Stimulated activated CD4-positive, alpha-beta T cell treated with anti-CD3 and anti-CD28 coated beads, Interleukin-2, amount 100 ng/mL, for 24 hours (primary cell): ENCODE results near the gene FGD2.

Experiments used
- DNase-seq, 2 donors: peaks; one replicate each; pipeline ENCODE4 v3.0.0-alpha.2; 2020

FGD2 gene

DNA sequence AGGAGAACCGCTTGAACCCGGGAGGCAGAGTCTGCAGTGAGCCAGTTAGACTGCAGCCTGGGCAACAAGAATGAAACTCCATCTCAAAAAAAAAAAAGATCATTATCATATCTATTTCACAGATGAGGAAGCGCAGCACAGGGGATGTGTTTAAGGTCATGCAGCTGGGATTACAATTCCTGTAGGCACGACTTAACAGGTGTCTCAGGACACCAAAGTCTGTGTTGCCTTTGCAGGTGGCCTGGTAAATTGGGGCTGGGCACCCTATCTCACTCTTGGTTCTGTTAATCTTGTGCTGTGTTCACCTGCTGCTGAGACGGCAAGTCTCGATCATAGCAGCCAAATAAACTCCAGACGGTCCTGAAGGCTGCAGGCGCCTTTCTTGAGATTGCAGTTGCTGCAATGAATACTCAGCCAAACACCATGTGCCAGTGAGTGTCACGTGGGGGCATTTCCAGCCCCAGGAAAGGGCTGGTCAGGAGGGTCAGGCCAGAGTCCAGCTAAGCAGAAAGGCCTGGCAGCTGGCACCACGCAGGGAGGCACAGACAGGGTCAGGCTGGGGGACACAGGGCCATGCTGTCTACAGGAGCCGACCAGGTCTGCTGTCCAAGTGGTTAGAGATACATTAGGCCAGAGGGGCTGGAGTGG is 55.8 kb downstream of the FGD2 start:
- DNase-seq: no peak

DNA sequence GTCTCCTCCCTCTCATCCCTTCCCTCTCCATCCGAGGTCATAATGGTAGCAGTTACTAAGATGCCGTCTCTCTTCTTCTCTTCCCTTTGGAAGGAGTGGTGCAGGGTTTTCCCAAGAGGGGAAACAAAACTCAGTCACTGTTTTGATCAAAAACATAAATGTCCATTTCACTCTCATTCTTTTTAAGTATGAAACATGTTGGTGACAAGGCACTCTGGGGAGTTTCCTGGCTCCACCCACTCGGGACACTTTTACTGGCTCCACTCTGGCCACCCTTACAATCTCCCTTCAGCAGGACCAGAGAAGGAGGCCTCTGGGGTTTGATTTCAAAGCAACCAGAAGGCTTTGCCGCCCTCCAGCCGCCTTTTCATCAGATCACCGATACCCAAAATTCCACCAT is 57.0 kb downstream of the FGD2 start:
- no peak for DNase-seq

DNA sequence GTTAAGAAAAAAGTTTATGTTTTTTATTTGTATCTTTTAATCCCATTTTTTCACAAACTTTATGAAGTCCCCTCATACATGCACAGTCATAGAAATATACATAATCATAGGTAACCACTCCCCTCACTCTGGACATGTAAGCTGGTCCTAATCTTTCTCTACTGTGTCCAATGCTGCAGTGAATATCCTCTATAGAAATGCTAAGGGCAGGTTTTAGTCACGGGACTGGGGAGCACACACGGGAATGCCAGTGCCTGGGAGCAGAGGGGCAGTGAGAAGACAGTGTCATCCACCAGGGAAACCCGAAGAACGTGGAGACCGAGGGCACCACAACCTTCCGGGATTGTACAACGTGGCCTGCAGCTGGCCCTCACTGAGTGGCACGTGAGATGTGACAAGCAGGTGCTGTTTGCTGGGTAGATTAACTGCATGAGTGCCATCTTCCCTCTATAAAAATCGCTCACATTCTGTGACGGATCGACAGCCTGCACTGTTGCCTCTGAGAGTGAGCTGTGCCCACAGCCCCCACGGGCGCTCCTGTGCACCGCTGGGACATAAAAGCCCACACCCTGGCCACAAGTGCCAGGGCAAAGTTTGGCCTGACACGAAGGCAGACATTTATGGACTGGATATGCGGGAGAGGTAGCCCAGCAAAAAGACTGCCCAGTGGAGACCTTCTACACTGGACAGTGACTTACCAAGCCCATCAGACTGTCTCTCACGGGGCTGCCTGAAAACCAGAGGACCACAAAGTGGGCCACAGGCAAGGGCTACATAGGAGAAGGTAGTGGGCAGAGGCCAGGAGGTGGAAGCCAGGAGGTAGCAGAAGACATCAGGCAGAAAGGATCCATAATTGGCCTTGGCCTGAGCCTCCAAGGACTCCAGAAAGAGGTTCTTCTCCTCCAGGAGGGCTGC is 63.2 kb downstream of the FGD2 start:
- DNase-seq: no peak

DNA sequence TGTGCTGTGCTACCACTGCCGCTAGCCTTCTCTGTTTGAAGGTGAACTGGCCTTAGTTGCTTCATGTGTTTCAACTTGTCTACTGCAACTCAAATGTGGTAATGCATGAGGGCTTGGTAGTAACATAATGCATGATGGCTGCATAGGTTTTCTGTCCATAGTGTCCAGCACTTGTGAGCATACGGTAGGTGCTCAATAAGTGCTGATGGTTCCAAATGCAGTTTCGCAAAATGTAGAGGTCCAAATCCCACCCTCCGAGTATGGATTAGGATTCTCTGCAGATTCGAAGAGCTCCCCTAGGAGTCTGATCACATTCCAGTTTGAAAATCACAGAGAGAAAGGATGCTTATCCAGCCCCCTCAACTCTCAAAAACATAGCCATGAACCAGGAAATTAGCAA is 64.2 kb downstream of the FGD2 start:
- DNase-seq: no peak

DNA sequence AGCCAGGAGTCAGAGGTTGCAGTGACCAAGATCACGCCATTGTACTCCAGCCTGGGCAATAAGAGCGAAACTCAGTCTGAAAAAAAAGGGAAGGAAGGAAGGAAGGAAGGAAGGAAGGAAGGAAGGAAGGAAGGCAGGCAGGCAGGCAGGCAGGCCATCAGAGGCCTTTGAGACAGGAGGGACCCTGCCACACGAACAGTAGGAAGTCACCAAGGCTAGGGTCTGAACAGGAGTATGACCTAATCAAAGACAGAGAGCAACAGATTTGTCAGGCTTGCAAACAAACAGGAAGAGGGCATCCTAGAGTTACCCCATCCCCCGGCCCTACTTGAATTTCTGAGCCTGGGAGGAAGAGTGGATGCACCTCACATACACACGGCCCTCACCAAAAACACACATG is 67.1 kb downstream of the FGD2 start:
- DNase-seq: no peak

DNA sequence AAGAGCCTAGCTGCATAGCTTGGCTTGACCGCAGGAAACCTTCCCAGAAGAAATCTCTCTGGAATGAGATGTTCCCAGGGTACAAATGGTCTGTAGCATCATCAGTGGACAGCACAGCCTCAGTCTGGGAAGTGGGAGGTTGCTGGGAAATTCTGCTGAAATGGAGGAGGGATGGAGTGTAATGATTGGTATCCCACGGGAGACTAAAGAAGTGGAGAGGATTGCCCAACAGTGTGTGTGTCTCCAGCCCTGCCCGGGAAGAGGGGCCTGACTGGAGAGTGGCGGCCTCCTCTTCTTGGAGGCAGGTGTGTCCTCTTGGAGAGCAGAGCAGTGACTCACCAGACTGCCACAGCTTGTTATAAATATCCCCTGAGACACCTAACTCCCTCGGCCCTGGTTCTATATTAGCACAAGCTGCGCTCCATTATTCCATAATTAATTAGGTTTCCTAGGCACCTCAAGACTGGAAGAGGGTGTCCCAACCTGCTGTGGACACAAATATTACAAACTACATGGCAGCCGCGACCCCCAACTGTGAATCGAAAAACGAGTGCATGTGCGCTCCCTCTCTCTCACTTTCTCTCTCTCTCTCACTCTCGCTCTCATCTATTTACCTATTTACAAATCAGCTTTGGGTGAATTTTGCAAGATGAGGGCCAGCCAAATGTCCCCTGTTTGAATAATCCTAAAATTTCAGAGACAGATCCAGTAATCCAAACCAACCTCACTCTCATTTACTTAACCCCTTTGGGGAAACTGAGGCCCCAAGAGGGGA is 68.8 kb downstream of the FGD2 start:
- DNase-seq: no peak

DNA sequence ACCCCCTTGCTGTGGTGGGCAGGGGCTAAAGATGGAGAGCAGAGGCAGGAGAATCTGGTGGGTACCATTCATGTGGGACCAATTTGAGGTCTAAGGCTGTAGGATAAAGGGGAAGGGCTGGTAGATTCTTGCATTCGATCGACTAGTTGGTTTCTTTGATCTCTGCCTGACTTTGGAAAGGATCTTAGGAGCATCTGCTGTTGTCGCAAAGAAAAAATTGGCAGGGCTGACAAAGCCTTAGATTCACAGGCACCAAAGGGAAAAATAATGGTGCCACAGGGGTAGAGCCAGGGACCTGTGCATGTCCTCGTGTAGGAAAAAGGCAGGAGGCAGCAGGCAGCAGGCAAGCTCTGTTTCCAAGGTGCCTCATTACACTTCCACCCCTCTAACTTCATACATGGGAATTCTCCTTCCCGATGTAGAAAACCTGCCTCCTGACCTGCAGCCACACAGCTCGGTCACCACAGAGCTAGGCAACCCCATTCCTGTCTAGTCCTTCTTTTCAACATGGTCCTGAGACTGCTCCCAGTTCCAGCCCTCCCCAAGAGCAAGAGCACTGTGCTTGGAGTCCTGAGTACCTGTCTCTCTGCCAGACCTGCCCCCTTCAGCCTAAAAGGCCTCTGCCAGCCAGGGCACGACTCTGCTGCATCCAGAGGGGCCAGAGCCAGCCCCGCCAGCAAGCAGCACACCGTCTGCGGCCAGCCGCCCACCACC is 71.9 kb downstream of the FGD2 start:
- no peak for DNase-seq

DNA sequence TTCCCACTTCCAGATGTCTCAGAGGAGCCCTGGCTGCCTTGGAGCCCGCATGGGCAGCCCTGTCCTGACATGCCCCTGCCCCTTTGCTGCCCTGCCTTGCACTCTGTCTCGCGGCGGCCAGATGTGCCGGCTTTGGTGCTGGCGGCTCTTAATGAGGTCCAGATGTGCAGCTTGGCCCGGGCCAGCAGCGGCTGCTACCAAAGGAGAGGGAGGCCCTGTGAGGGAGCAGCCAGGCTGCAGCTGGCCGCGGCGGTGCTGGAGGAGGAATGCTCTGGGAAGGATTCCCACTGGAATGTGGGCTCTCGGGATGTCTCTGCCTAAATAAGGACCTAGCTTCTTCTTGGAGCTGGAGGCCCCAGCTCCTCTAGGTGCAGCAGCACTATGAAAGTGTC is 72.4 kb downstream of the FGD2 start:
- DNase-seq: no peak
